Body of pancreas (tissue), 4 donors: ENCODE measurements around the gene CAPN2.

Experiments used
- POLR2A ChIP-seq, 3 donors: fragments of 450-650 bp; IDR thresholded peaks; one replicate each; pipeline ENCODE4 v1.6.1; 2016; ENCODE audit warnings: antibody characterized with exemption in 3 of 3, mild to moderate bottlenecking in 2 of 3
- TF ChIP-seq, protein P1 (sequence below), 7 experiments: fragments of 450-650 bp in 4 of 7; fragments of 200-600 bp in 3 of 7; sonication (generic) in 3 of 7; IDR thresholded peaks; one replicate each; pipeline ENCODE4 v1.5.1; 2016 to 2019; ENCODE audit warnings: antibody characterized with exemption in 7 of 7

DNA sequence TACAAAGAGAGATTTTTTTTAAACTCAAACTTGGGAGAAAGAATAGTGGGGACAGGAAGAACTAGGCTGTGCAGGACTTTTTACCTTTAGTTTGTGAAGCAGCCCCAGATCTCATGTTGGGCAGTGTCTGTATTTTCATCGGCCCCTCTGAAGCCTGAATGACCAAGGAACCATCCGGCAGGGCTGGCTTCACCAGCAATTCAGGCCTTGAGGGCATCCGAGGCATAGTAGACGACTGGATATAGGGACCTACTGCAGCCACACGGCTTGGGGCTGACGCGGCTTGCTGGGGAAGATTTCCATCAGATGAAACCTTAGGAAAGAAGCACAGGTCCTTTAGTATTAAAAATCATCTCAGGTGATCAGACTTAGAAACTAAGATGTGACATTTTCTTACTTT is 89.7 kb downstream of the CAPN2 start:
- TF ChIP-seq, protein P1, sequence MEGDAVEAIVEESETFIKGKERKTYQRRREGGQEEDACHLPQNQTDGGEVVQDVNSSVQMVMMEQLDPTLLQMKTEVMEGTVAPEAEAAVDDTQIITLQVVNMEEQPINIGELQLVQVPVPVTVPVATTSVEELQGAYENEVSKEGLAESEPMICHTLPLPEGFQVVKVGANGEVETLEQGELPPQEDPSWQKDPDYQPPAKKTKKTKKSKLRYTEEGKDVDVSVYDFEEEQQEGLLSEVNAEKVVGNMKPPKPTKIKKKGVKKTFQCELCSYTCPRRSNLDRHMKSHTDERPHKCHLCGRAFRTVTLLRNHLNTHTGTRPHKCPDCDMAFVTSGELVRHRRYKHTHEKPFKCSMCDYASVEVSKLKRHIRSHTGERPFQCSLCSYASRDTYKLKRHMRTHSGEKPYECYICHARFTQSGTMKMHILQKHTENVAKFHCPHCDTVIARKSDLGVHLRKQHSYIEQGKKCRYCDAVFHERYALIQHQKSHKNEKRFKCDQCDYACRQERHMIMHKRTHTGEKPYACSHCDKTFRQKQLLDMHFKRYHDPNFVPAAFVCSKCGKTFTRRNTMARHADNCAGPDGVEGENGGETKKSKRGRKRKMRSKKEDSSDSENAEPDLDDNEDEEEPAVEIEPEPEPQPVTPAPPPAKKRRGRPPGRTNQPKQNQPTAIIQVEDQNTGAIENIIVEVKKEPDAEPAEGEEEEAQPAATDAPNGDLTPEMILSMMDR (IDR thresholded peaks at IDR 0.05) = no peak
- TF ChIP-seq POLR2A (IDR thresholded peaks at IDR 0.05) = no peak
